Muscle of back (tissue), 11 donors: ENCODE measurements around the gene RTF2. TPM values are rescaled to one million over a fixed set of nuclear protein-coding genes. Genes with fewer than 3 reads are reported as not detected.
"Not testable (repeated sequence)": the region's sequence is repeated elsewhere in the genome, so short reads cannot be mapped to it uniquely, and the experiment has no call there.

Experiments used
- DNase-seq, 3 donors: peaks; one replicate each; pipeline versions ENCODE4 v3.0.0 to v3.0.0-alpha.2; 2013
- polyA plus RNA-seq, 10 donors: library from polyadenylated mRNA; unstranded; fragments of 120-200 nt; gene quantifications; one replicate each; pipeline ENCODE4 v1.2.1, GENCODE V29; 2013; ENCODE audit not compliant: insufficient read length in 10 of 10

Gene RTF2
- polyA plus RNA-seq, 10 donors: 87.8 to 104 (median 98.0) TPM

DNA sequence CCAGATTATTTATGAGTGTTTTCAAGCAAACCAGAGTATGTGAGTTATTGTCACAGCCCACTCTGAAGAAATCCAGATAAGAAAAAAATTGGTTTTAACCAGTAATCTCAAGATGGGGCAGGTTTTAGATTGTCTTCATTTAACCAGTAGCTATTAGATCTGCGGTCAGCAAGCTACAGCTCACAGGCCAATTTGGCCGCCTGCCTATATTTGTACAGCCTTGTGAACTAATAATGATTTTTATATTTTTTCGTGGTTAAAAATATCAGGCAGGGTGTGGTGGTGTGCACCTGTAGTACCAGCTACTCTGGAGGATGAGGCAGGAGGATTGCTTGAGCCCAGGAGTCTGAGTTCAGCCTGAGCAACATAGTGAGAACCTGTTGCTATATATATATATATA lies 69.6 kb downstream of the RTF2 start:
- no peak for DNase-seq

DNA sequence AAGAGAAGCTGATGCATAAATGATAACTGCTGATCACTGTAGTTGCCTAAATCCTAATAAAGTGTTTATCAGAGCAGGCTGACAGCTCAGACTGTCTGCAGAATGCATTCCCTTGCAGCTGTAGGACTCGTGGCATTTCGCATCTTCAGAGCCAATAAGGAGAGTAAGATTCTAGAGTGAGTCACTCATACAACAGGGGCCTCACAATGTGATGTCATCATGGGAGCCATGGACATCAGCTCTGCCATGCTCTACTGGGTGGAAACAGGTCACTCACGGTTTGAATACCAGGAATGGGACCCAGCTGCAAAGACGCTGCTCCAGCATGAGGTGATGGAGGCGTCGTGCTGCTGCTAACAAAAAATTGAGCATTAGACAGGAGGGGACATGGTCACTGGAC lies 72.0 kb downstream of the RTF2 start:
- no peak for DNase-seq

DNA sequence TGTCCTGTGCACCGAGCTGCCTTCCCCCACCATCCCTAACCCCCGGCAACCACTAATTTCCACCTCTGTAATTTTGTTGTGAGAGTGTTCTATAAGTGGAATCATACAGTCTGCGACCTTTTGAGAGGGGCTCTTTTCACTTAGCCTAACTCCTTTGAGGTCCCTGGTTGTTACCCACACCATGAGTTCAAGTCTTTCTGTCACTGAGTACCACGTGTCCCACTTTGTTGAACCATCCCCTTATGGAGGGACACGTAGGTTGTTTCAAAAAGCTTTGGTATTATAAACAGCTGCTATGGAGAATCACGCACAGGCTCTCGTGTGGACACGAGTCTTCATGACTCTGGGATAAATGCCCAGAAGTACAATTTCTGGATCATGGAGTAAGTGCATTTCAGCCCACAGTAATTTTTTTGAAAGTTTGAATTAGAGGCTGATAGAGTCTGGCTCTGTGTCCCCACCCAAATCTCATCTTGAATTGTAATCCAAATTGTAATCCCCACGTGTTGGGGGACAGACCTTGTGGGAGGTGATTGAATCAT lies 74.1 kb downstream of the RTF2 start:
- DNase-seq: peak in 2 of 3 donors; percentile 9 to 33

DNA sequence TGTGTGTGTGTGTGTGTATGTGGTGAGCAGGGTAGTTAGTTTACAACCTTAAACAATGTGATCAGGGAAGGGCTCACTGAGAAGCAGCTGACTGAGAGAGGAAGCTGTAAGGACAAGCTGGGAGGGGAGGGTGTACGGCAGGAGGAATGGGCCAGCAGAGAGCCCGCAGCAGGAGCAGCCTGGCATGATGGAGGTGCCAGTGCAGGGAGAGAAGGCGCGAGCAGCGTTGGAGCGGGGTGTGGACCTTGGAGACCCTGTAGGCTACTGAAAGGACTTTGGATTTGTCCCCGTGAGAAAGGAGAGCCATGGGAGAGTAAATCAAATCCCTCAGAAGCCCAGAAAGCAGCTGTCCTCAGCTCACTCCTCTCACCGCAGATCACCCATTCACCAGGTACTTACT lies 83.1 kb downstream of the RTF2 start:
- no peak for DNase-seq

DNA sequence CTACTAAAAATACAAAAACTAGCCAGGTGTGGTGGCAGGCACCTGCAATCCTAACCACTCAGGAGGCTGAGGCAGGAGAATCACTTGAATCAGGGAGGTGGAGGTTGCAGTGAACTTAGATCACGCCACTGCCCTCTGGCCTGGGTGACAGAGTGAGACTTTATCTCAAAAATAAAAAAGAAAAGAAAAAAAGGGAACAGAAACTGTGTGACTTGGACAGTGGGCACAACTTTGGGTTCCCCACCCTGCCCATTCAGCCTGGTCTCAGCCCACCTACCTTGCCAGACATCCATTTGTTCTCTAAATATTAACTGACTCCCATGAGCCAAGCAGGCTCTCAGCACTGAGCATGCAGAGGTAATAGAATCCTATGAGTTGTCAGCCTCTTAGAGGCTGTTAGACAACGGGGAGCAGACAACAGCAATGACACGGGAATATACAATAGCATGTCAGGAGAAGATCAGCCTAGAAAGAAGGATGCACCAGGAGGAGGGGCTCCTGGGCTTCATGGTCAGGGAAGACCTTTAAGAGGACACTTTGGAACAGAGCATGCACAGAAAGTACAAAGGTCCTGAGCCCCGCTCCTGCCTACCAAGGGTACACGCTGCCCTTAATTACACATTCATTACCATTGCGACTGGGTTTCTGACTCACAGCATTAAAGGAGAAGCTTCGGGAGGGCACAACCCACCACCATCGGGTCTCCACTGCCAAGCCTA lies 84.6 kb downstream of the RTF2 start:
- DNase-seq: no peak

DNA sequence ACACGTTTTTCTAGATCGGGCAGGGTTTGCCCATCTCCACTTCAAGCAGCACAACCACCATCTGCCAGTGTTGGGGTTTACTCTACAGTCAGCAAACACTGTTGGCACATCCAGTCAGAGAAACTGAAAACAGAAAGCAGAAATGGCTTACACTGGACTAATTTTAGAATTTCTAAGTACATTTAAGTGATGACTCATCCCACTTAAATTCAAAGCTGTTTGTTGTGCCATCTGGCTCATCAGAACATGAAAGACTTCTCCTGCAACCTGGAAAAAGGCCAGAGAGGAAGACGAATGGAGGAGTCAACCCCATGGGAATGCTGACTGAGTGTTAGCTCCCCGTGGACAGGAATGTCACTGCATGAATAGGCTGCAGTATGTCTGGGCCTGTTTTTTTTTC lies 86.4 kb downstream of the RTF2 start:
- DNase-seq: peak; percentile 34 to 92 (median 55)

DNA sequence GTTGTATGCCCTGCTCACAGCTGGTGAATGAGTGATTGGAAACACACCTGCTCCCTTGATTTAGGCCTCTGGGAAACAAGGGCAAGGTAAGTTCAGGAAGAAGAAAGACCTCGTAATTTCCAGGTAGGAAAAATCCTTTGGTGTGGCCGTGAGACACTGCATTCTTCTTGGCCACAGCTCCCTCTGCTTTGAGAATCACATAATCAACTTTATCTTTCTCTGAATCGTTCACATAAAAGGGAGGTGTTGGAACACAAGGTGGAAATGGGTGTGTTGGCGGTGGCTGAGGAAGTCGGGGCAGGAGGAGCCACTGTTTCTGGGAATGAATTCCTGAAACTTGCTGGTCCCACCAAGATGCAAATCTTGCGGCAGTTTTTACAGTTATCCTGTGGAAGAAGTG lies 90.5 kb downstream of the RTF2 start:
- DNase-seq: no peak

DNA sequence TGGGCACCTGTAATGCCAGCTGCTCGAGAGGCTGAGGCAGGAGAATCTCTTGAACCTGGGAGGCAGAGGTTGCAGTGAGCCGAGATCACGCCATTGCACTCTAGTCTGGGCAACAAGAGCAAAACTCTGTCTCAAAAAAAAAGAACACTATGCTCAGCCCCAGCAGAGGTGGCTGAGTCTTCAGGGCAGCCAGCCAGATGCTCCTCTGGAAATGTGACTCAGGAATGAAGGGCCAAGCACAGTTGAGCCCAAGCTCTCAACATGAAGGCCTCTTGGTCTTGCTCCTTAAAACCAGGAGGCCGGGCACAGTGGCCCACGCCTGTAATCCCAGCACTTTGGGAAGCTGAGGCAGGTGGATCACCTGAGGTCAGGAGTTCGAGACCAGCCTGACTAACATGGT lies 96.1 kb downstream of the RTF2 start:
- not testable (repeated sequence) for DNase-seq

DNA sequence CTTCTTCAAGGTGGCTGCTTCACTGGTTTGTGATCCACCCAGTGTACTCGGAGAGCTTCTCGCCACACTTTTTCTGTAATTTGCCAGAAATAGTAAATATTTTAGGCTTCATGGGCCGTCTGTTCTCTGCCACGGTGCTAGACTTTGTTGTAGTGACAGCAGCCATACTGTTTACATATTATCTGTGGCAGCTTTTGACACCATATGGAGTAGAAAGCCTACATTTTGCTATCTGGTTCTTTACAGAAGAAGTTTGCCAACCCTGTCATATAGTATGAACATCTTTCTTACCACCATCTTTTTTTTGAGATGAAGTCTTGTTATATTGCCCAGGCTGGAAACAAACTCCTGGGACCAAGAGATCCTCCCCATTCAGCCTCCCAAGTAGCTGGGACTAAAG lies 97.1 kb downstream of the RTF2 start:
- DNase-seq: no peak

DNA sequence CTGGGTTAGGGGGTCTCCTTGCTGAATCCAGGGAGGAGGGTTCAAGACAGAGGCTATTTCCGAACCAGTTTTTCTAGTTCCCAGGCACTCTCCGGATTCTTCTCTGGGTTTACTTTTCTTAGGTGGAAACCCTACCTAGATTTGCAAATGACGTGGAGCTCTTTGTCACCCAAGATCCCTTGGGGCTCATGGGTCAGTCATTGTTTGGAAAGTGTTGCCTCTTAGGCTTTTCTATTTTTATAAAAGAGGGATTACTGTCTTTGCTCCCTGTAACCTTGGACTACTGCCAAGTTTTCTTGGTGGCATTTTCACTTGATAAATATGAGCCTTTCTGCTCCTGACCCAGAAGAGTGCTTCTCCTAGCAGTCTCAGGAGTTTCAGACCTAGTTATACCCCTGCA lies 98.2 kb downstream of the RTF2 start:
- no peak for DNase-seq

Other genes with a start within 250 kb of the RTF2 start
- not detected for gene MC3R, start 219.9 kb upstream of the RTF2 start, polyA plus RNA-seq
- 10 to 100 TPM; 32.8 to 64.9 (median 43.2) TPM for gene FAM210B, start 109.7 kb upstream of the RTF2 start, polyA plus RNA-seq
- 10 to 100 TPM in 4 of 10 donors, 1 to 10 TPM in 6; 6.6 to 12.0 (median 9.5) TPM for gene AURKA, start 76.4 kb upstream of the RTF2 start, polyA plus RNA-seq
- gene CSTF1, start 76.0 kb upstream of the RTF2 start, polyA plus RNA-seq: 10 to 100 TPM; 24.0 to 31.3 (median 26.9) TPM
- gene CASS4, start 56.4 kb upstream of the RTF2 start, polyA plus RNA-seq: 1 to 10 TPM; 3.7 to 6.9 (median 5.6) TPM
- under 1 TPM in 6 of 10 donors, not detected in 4; 0.27 to 0.62 (median 0.40) TPM for gene FAM209A, start 56.1 kb downstream of the RTF2 start, polyA plus RNA-seq
- under 1 TPM in 2 of 10 donors, not detected in 8; 0.18 to 0.49 TPM for gene FAM209B, start 64.6 kb downstream of the RTF2 start, polyA plus RNA-seq
- gene TFAP2C, start 160.7 kb downstream of the RTF2 start, polyA plus RNA-seq: 10 to 100 TPM in 1 of 10 donors, 1 to 10 TPM in 1, under 1 TPM in 5, not detected in 3; 0.07 to 11.7 (median 0.20) TPM